HEK293 (cell line): ENCODE measurements around the gene FOXS1.

ENCODE experiments used
- CTCF ChIP-seq: fragments of 450-650 bp; formaldehyde crosslinking; IDR thresholded peaks from 2 replicates; pipeline ENCODE4 v1.5.1; 2016; ENCODE audit warnings: missing biosample characterization, missing genetic modification characterization
- ZNF660 ChIP-seq: fragments of 450-650 bp; IDR thresholded peaks from 2 replicates; pipeline ENCODE4 v1.5.1; 2018; ENCODE audit warnings: missing biosample characterization, mild to moderate bottlenecking, missing genetic modification characterization

GRCh38 chr20:31808481-31808880 is 36.9 kb downstream of the FOXS1 start:
- TF ChIP-seq CTCF (tag by site-specific recombination): no peak
- no peak for TF ChIP-seq ZNF660 (tag by site-specific recombination)
